ENCODE measurements around the gene LRMDA. TPM values are rescaled to one million over a fixed set of nuclear protein-coding genes. Genes with fewer than 3 reads are reported as not detected.

Gene LRMDA
- polyA plus RNA-seq, 2 of the 4 experiments (the other 2 are of a cell fraction): 4.6 to 5.2 TPM

DNA sequence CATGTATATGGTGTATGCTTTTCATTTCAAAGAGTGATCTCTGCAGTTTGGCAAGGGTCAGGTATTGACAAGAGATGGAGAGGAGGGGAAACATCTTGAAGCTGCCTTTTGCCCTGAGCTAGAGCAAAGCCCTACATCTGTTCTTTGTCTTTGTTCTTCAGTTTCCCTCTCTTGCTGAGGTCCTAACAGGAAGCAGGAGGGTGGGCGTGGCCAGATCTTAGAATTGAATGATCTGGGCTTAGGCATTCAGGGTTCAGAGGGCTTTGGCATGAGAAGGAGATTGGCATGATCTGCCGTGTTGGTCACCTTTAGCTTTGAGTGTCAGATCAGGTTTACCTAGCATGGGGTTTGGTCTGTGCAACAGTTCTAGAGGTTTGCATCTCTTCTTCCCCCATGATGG, 41.3 kb downstream of the LRMDA start (continued):
- no peak for TF ChIP-seq KDM1A (IDR thresholded peaks at IDR 0.05; ENCODE audit: low read depth)
- no peak for TF ChIP-seq MAZ (IDR thresholded peaks at IDR 0.05; ENCODE audit: borderline replicate concordance, low read depth, low read length)
- no peak for TF ChIP-seq HDAC2 (IDR thresholded peaks at IDR 0.05)
- TF ChIP-seq POLR2A (IDR thresholded peaks at IDR 0.05; ENCODE audit: low read length): no peak
- TF ChIP-seq JUN (IDR thresholded peaks at IDR 0.05): no peak
- no peak for TF ChIP-seq ZFP36 (IDR thresholded peaks at IDR 0.05; ENCODE audit: borderline replicate concordance, partially characterized antibody)
- TF ChIP-seq, protein P1, sequence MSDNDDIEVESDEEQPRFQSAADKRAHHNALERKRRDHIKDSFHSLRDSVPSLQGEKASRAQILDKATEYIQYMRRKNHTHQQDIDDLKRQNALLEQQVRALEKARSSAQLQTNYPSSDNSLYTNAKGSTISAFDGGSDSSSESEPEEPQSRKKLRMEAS (IDR thresholded peaks at IDR 0.05): no peak

DNA sequence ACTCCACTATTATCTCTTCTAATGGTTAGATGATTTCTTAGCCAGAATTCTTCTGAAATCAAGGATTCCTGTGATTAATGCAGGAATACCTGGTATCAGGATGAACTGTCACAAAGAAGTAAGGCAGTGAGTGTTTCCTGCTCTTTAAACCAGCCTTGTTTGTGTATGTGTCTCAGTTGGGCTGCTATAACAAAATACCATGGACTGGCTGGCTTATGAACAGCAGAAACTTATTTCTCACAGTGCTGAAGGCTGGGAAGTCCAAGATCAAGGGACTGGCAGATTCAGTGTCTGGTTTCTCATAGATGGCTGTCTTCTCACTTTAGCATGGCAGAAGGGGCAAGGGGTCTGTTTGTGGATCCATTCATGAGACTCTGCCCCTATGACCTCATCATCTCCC, 42.7 kb downstream of the LRMDA start:
- ChIA-PET CTCF (no interaction called here), POLR2A (no interaction called here)
- TF ChIP-seq KDM5A (IDR thresholded peaks at IDR 0.05) (no peak), ZSCAN20 (CRISPR knock-in tag; IDR thresholded peaks at IDR 0.05) (no peak), FOSL2 (IDR thresholded peaks at IDR 0.05) (no peak), FOSL2 (CRISPR knock-in tag; IDR thresholded peaks at IDR 0.05) (no peak), CHD4 (IDR thresholded peaks at IDR 0.05; ENCODE audit: borderline replicate concordance) (no peak), NR3C1 (IDR thresholded peaks at IDR 0.05) (no peak), ESRRA (IDR thresholded peaks at IDR 0.05; ENCODE audit: borderline replicate concordance, low read length) (no peak), CBX2 (IDR thresholded peaks at IDR 0.05; ENCODE audit: borderline replicate concordance, low read depth) (no peak), EHF (CRISPR knock-in tag; IDR thresholded peaks at IDR 0.05) (no peak), RARB (CRISPR knock-in tag; IDR thresholded peaks at IDR 0.05) (no peak), TFCP2L1 (CRISPR knock-in tag; IDR thresholded peaks at IDR 0.05) (no peak), FOSB (CRISPR knock-in tag; IDR thresholded peaks at IDR 0.05) (no peak), POLR2AphosphoS2 (conservative IDR thresholded peaks at IDR 0.05; ENCODE audit: low read length) (no peak), RCOR1 (IDR thresholded peaks at IDR 0.05; ENCODE audit: low read depth, low read length) (no peak), ZNF302 (CRISPR knock-in tag; IDR thresholded peaks at IDR 0.05) (no peak)
- TF ChIP-seq, protein P1 (IDR thresholded peaks at IDR 0.05): no peak
- TF ChIP-seq, protein P2, sequence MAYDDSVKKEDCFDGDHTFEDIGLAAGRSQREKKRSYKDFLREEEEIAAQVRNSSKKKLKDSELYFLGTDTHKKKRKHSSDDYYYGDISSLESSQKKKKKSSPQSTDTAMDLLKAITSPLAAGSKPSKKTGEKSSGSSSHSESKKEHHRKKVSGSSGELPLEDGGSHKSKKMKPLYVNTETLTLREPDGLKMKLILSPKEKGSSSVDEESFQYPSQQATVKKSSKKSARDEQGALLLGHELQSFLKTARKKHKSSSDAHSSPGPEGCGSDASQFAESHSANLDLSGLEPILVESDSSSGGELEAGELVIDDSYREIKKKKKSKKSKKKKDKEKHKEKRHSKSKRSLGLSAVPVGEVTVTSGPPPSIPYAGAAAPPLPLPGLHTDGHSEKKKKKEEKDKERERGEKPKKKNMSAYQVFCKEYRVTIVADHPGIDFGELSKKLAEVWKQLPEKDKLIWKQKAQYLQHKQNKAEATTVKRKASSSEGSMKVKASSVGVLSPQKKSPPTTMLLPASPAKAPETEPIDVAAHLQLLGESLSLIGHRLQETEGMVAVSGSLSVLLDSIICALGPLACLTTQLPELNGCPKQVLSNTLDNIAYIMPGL (CRISPR knock-in tag; IDR thresholded peaks at IDR 0.05; ENCODE audit: borderline replicate concordance): no peak
- TF ChIP-seq, protein P3, sequence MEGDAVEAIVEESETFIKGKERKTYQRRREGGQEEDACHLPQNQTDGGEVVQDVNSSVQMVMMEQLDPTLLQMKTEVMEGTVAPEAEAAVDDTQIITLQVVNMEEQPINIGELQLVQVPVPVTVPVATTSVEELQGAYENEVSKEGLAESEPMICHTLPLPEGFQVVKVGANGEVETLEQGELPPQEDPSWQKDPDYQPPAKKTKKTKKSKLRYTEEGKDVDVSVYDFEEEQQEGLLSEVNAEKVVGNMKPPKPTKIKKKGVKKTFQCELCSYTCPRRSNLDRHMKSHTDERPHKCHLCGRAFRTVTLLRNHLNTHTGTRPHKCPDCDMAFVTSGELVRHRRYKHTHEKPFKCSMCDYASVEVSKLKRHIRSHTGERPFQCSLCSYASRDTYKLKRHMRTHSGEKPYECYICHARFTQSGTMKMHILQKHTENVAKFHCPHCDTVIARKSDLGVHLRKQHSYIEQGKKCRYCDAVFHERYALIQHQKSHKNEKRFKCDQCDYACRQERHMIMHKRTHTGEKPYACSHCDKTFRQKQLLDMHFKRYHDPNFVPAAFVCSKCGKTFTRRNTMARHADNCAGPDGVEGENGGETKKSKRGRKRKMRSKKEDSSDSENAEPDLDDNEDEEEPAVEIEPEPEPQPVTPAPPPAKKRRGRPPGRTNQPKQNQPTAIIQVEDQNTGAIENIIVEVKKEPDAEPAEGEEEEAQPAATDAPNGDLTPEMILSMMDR (IDR thresholded peaks at IDR 0.05): no peak
- TF ChIP-seq, protein P4, sequence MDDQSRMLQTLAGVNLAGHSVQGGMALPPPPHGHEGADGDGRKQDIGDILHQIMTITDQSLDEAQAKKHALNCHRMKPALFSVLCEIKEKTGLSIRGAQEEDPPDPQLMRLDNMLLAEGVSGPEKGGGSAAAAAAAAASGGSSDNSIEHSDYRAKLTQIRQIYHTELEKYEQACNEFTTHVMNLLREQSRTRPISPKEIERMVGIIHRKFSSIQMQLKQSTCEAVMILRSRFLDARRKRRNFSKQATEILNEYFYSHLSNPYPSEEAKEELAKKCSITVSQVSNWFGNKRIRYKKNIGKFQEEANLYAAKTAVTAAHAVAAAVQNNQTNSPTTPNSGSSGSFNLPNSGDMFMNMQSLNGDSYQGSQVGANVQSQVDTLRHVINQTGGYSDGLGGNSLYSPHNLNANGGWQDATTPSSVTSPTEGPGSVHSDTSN (IDR thresholded peaks at IDR 0.05): no peak
- TF ChIP-seq, protein P5, sequence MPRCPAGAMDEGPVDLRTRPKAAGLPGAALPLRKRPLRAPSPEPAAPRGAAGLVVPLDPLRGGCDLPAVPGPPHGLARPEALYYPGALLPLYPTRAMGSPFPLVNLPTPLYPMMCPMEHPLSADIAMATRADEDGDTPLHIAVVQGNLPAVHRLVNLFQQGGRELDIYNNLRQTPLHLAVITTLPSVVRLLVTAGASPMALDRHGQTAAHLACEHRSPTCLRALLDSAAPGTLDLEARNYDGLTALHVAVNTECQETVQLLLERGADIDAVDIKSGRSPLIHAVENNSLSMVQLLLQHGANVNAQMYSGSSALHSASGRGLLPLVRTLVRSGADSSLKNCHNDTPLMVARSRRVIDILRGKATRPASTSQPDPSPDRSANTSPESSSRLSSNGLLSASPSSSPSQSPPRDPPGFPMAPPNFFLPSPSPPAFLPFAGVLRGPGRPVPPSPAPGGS (IDR thresholded peaks at IDR 0.05): no peak
- Histone ChIP-seq H3K4me1 (peaks cover 22% of the 10 kb centered on the region), H3K9me3 (no peaks in the 10 kb centered on the region), H3K4me2 (no peak overlapping the region), H3K4me3 (no peak overlapping the region), H3K27ac (no peak overlapping the region)
- no peak for DNase-seq (ENCODE audit: low read depth in 1 of 2, low spot score in 1 of 2)
- FAIRE-seq: no peak
- ATAC-seq: no peak

Data from A549 (cell line).